HG03354 (cell line): ENCODE results near the gene DSCAML1.

Experiments used
- ATAC-seq: cut with Tn5 transposase; IDR thresholded peaks from one replicate; pipeline ENCODE4 v1.9.1; 2021; ENCODE audit warnings: mild to moderate bottlenecking; ENCODE audit not compliant: unreplicated experiment, poor library complexity, severe bottlenecking

The DSCAML1 gene

GRCh38 chr11:117606211-117606610, 190.8 kb downstream of the DSCAML1 start:
- ATAC-seq: peak; percentile 49

- ATAC-seq: no peak
These were observed 191.7 kb downstream of the DSCAML1 start for GRCh38 chr11:117605331-117605730.

- ATAC-seq: no peak
These were observed 192.6 kb downstream of the DSCAML1 start for GRCh38 chr11:117604336-117604995.

GRCh38 chr11:117603932-117604331, 193.1 kb downstream of the DSCAML1 start:
- ATAC-seq: no peak

- ATAC-seq: no peak
These were observed 195.9 kb downstream of the DSCAML1 start for GRCh38 chr11:117601006-117601708.

GRCh38 chr11:117600234-117600783, 196.7 kb downstream of the DSCAML1 start:
- ATAC-seq: no peak

GRCh38 chr11:117597071-117597470, 199.9 kb downstream of the DSCAML1 start:
- ATAC-seq: no peak

GRCh38 chr11:117595440-117595839, 201.6 kb downstream of the DSCAML1 start:
- no peak for ATAC-seq

- ATAC-seq: no peak
These were observed 202.3 kb downstream of the DSCAML1 start for GRCh38 chr11:117594721-117595120.

- no peak for ATAC-seq
These were observed 204.0 kb downstream of the DSCAML1 start for GRCh38 chr11:117593065-117593464.

GRCh38 chr11:117591316-117592039, 205.5 kb downstream of the DSCAML1 start:
- ATAC-seq: no peak

GRCh38 chr11:117589063-117589462, 208.0 kb downstream of the DSCAML1 start:
- ATAC-seq: no peak

- ATAC-seq: no peak
These were observed 208.7 kb downstream of the DSCAML1 start for GRCh38 chr11:117588166-117588810.

- no peak for ATAC-seq
These were observed 209.6 kb downstream of the DSCAML1 start for GRCh38 chr11:117587416-117587815.

- no peak for ATAC-seq
These were observed 210.6 kb downstream of the DSCAML1 start for GRCh38 chr11:117586392-117586791.

- no peak for ATAC-seq
These were observed 211.4 kb downstream of the DSCAML1 start for GRCh38 chr11:117585631-117586030.

GRCh38 chr11:117584056-117584830, 212.8 kb downstream of the DSCAML1 start:
- ATAC-seq: no peak

GRCh38 chr11:117583063-117583801, 213.8 kb downstream of the DSCAML1 start:
- ATAC-seq: no peak

GRCh38 chr11:117582433-117582832, 214.6 kb downstream of the DSCAML1 start:
- no peak for ATAC-seq
